GM18502 (cell line): ENCODE measurements around the gene CERT1.

Source experiments
- ATAC-seq: cut with Tn5 transposase; IDR thresholded peaks from one replicate; pipeline ENCODE4 v1.9.1; 2021; ENCODE audit warnings: mild to moderate bottlenecking; ENCODE audit not compliant: unreplicated experiment, poor library complexity

CERT1 gene

GRCh38 chr5:75482482-75482881 lies 28.9 kb downstream of the CERT1 start:
- no peak for ATAC-seq

DNA sequence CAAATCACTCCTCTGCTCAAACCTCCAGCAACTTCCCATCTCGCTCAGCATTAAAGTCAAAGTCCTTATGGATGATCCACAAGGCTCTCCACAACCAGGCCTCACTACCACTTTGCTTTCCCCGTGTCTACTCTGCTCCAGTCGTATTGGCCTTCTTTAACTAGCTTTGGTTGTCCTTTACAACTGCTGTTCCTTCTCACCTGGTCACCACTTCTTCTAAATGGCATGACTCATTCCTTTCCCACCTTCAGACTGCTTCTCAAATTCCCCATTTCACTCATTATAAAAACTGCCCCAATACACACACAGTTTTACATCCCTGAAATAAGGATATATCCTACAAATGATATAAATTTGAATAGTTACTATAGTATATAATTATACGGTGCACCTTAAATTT lies 30.4 kb downstream of the CERT1 start:
- no peak for ATAC-seq

DNA sequence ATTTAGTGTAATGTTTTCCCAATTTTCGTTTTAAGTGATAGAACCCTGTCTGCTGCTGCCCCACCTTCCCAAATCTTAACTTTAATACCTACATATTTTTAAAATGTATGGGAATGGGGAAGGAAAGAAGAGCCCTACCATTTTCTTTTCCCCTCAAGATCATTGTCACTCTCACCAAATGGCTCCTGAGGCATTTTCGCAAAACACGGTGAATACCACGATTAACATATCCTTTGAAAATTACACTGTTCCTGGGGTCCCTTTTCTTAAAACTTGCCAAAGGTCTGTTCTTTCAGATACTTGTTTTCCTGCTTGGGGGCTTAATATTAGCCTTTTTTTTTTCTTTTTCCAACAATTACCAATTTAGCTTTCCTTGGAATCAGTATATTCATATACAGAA lies 36.1 kb downstream of the CERT1 start:
- ATAC-seq, result no peak

GRCh38 chr5:75473463-75473862 lies 38.0 kb downstream of the CERT1 start:
- no peak for ATAC-seq

DNA sequence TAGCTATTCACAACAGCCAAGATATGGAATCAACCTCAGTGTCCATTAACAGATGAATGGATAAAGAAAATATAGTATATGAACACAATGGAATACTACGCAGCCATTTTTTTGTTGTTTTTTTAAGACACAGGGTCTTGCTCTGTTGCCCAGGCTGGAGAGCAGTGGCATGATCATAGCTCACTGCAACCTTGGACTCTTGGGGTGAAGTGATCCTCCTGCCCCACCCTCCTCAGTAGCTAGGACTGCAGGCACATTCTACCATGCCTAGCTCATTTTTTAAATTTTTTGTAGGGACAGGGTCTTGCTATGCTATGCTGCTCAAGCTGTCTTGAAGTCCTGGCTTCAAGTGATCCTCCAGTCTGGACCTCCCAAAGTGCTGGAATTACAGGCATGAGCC lies 38.5 kb downstream of the CERT1 start:
- no peak for ATAC-seq

DNA sequence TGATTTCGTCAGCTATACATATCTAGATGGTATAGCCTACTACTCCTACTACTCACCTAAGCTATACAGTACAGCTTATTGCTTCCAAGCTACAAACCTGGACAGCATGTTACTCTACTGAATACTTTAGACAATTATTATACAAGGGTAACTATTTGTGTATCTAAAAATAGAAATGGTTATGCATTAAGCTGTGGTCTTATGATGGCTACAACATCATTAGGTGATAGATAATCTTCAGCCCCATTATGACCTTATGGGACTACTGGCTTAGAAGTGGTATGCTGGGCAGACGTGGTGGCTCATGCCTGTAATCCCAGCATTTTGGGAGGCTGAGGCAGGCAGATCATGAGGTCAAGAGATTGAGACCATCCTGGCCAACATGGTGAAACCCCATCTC lies 40.2 kb downstream of the CERT1 start:
- ATAC-seq, result no peak

GRCh38 chr5:75469017-75469416 lies 42.4 kb downstream of the CERT1 start:
- no peak for ATAC-seq

DNA sequence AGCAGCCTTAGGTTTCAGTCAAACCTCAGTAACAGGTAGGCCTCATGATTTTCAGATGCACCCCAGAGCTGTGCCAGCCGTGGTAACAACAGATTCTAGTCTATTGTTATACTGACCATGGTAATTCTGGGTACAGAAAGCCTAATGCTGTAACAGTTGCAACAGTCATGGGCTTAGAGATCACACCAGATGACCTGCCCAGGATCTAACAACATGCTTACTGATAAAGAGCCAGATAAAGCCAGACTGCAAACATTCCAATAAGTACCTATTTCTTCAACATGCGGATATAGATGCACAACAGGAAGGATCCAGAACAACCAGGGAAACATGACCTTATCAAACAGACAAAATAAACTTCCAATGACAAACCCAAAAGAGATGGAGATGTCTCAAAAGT lies 42.8 kb downstream of the CERT1 start:
- no peak for ATAC-seq

- ATAC-seq, result no peak
These were observed 45.3 kb downstream of the CERT1 start for GRCh38 chr5:75466006-75466716.

- no peak for ATAC-seq
These were observed 45.9 kb downstream of the CERT1 start for GRCh38 chr5:75465480-75465879.

DNA sequence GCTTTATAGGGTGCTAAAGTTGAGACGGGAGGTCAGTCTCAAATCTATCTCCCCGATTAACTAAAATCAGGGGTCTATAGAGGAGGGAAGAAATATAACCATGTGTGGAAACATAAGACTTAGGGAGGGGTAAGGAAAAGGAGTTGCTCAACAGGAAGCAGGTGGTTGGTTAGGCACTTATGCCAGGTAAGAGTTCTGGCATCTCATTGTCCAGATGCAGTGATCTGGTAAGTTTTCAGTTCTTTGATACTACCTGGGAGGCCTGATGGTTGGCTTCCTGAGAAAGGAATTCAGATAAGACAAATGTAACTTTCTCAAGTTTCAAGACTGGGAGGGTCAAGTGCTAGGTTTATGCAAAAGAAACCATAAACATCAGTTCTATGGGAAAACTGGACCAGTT lies 47.7 kb downstream of the CERT1 start:
- ATAC-seq, result no peak

- ATAC-seq, result no peak
These were observed 49.8 kb downstream of the CERT1 start for GRCh38 chr5:75461679-75462078.

DNA sequence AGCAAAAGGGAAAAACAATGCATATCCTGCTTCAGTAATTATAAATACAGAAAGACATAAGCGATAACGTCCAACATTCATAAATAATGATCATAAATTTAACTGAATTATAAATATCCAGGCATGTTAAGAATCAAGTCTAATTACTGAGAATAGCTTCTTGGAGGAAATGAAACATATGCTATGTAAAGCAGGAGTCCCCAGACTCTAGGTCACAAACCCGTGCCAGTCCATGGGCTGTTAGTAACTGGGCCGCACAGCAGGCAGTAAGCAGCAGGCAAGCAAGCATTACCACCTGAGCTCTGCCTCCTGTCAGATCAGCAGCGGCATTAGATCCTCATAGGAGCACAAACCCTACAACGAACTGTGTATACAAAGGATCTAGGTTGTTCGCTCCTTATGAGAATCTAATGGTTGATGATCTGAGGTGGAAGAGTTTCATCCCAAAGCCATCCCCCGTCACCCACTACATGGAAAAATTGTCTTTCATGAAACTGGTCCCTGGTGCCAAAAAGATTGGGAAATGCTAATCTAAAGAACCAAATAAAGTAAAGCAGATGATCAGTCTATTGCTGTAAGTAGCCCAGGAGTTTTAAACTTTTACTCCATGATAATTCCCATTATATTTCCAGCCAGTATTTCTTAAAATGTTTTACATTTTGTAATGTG lies 50.4 kb downstream of the CERT1 start:
- ATAC-seq, result peak; percentile 83

GRCh38 chr5:75460532-75460931 lies 50.9 kb downstream of the CERT1 start:
- ATAC-seq, result peak; percentile 21

- ATAC-seq, result no peak
These were observed 53.7 kb downstream of the CERT1 start for GRCh38 chr5:75457691-75458090.

GRCh38 chr5:75457161-75457560 lies 54.3 kb downstream of the CERT1 start:
- no peak for ATAC-seq

DNA sequence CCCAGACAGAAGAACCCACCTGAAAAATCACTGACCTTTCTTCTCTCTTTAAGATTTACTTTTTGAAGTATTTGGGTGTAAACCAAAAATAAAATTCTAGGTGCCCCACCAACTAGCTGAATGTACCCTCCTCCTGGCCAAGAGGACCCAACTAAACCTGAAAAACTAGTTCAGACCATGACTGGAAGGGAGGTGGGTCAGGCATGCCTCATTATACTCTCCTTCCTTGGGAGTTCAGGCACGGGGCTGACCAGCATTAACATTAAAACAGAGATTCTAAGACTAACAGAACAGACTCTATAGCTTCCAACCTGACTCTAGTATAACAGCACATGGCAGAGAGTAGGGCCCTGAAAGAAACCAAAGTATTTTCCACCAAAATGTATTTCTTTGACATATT lies 61.4 kb downstream of the CERT1 start:
- ATAC-seq, result no peak

- ATAC-seq, result no peak
These were observed 65.4 kb downstream of the CERT1 start for GRCh38 chr5:75446068-75446467.

- ATAC-seq, result no peak
These were observed 69.9 kb downstream of the CERT1 start for GRCh38 chr5:75441560-75441959.

DNA sequence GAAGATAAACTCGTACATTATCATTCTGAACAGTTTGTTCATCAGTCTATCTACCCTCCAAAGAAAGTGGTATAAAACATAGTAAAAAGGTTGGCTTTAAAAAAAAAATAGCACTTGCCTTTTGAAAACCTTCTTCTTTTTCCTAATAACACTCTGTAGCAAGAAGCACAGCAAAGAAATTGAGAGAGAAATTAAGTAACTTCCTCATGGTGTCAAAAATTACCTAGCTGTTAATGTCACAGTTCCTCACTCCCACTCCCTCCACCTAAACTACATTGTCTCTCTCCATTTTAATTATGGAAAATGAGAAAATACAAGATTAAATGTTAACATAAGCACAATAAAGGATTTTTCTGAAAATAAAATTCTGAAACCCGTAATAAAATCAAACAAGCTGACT lies 72.2 kb downstream of the CERT1 start:
- no peak for ATAC-seq

- no peak for ATAC-seq
These were observed 72.7 kb downstream of the CERT1 start for GRCh38 chr5:75438722-75439121.

DNA sequence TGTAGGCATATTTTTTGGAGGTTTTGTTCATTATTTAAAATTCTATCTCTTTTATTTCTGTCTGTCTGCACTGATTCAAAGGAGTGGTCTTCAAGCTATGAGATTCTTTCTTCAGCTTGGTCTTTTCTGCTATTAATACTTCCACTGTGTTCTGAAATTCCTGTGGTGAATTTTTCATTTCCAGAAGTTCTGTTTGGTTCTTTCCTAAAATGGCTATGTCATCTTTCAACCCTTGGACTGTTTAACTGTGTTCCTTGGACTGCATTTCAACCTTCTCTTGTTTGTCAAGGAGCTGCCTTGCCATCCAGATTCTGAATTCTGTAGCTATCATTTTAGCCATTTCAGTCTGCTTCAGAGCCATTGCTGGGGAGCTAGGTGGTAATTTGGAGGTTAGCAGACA lies 76.3 kb downstream of the CERT1 start:
- ATAC-seq, result no peak
